ENCODE results near the gene BLOC1S1. TPM values are rescaled to one million over a fixed set of nuclear protein-coding genes. Genes with fewer than 3 reads are reported as not detected.

BLOC1S1 gene
- total and polyA plus RNA-seq, 9 of the 15 experiments (the other 6 are each of a cell fraction or from before 2014, with no cell fraction given): 75.2 to 161 (median 98.8) TPM

- Histone ChIP-seq H3K79me2 (ENCODE audit: control insufficient read depth, insufficient read depth, low read length) (no peaks in the 10 kb centered on the region), H3K4me2 (ENCODE audit: insufficient read depth, low read length) (no peak overlapping the region), H3K9ac (ENCODE audit: insufficient read depth in 1 of 2, low read depth in 2 of 2, low read length in 2 of 2) (no peak overlapping the region), H3K27ac (ENCODE audit: extremely low read depth, low read depth, low read length) (no peak overlapping the region), H3K4me1 (replicated peaks in 1 of 2; ENCODE audit: control insufficient read depth in 2 of 2, insufficient read depth in 2 of 2, low read length in 2 of 2) (no peaks in the 10 kb centered on the region), H3K9me1 (ENCODE audit: control insufficient read depth, insufficient read depth, low read length) (no peaks in the 10 kb centered on the region), H3K36me3 (ENCODE audit: control insufficient read depth, insufficient read depth, low read length) (no peaks in the 10 kb centered on the region), H3K4me3 (no peak overlapping the region), H2AFZ (ENCODE audit: low read depth, low read length) (no peak overlapping the region), H3K9me3 (replicated peaks; ENCODE audit: control insufficient read depth, insufficient read depth, low read depth, low read length) (no peaks in the 10 kb centered on the region), H3K27me3 (ENCODE audit: control insufficient read depth in 2 of 2, insufficient read depth in 2 of 2, low read length in 2 of 2) (peaks cover 40 to 51% of the 10 kb centered on the region in 2 experiments), H4K20me1 (replicated peaks; ENCODE audit: control insufficient read depth, insufficient read depth, low read length) (no peaks in the 10 kb centered on the region)
- no peak for DNase-seq (ENCODE audit: extremely low read depth in 1 of 4, low spot score in 3 of 4)
- TF ChIP-seq TAF15 (IDR thresholded peaks at IDR 0.05; ENCODE audit: low read depth, low read length) (no peak), EGR1 (conservative IDR thresholded peaks at IDR 0.05) (peak; percentile 34; the same call in 1 of the 2 replicates)
- intact Hi-C loops (cut with micrococcal nuclease): no loop called here
- BruUV-seq (replicated peaks): no TSS peak
- ATAC-seq: no peak
- POLR2A ChIA-PET: no interaction called here
- in situ Hi-C loops (cut with MboI): no loop called here
- CTCF ChIA-PET (ENCODE audit: low intra/inter-chr PET ratio): no interaction called here
- FAIRE-seq: no peak
Observed at GRCh38 chr12:55687746-55688145, 28.1 kb upstream of the BLOC1S1 start.

- CTCF ChIA-PET (ENCODE audit: low intra/inter-chr PET ratio): interaction anchor here (0.6 kb wide), 1 partner anchor 543 kb away, joined by 3 read pairs; no protein-coding TSS in a partner anchor
- H3K4me1 ChIP-seq (replicated peaks in 1 of 2; ENCODE audit: control insufficient read depth in 2 of 2, insufficient read depth in 2 of 2, low read length in 2 of 2): no peaks in the 10 kb centered on the region
- H3K27ac ChIP-seq (ENCODE audit: extremely low read depth, low read depth, low read length): no peak overlapping the region
- 16% methylated on average over 15 of the region's 16 CpGs for WGBS (ENCODE audit: insufficient coverage, low coverage, missing lambda C conversion rate)
- in situ Hi-C loops (cut with MboI) (no loop called here), intact Hi-C loops (cut with micrococcal nuclease) (no loop called here)
- H3K27me3 ChIP-seq (ENCODE audit: control insufficient read depth in 2 of 2, insufficient read depth in 2 of 2, low read length in 2 of 2): peaks cover 34 to 49% of the 10 kb centered on the region in 2 experiments
- no peaks in the 10 kb centered on the region for H3K79me2 ChIP-seq (ENCODE audit: control insufficient read depth, insufficient read depth, low read length)
- no peak for ATAC-seq
- H3K9me1 ChIP-seq (ENCODE audit: control insufficient read depth, insufficient read depth, low read length): no peaks in the 10 kb centered on the region
- no peaks in the 10 kb centered on the region; the same call in 1 of the 2 replicates for H4K20me1 ChIP-seq (replicated peaks; ENCODE audit: control insufficient read depth, insufficient read depth, low read length)
- no peak overlapping the region for H3K4me3 ChIP-seq
- no peak for FAIRE-seq
- POLR2A ChIA-PET: interaction anchor here (0.6 to 1.0 kb wide), 2 partner anchors 10 to 115 kb away, joined by 4 to 6 read pairs; no protein-coding TSS in a partner anchor
- H3K9me3 ChIP-seq (replicated peaks; ENCODE audit: control insufficient read depth, insufficient read depth, low read depth, low read length): no peaks in the 10 kb centered on the region
- no peaks in the 10 kb centered on the region for H3K36me3 ChIP-seq (ENCODE audit: control insufficient read depth, insufficient read depth, low read length)
- no peak overlapping the region for H2AFZ ChIP-seq (ENCODE audit: low read depth, low read length)
- H3K9ac ChIP-seq (ENCODE audit: insufficient read depth in 1 of 2, low read depth in 2 of 2, low read length in 2 of 2): no peak overlapping the region
- no peak overlapping the region for H3K4me2 ChIP-seq (ENCODE audit: insufficient read depth, low read length)
- no peak for DNase-seq (ENCODE audit: extremely low read depth in 1 of 4, low spot score in 3 of 4)
- BruUV-seq (replicated peaks): no TSS peak
- TF ChIP-seq HES1 (IDR thresholded peaks at IDR 0.05; ENCODE audit: low read depth) (no peak), SREBF1 (IDR thresholded peaks at IDR 0.05; ENCODE audit: borderline replicate concordance, low read depth, low read length) (no peak), XRCC3 (IDR thresholded peaks at IDR 0.05) (no peak), POLR2AphosphoS2 (IDR thresholded peaks at IDR 0.05; ENCODE audit: low read length) (no peak), ELF4 (CRISPR knock-in tag; IDR thresholded peaks at IDR 0.05) (no peak), GMEB1 (CRISPR knock-in tag; IDR thresholded peaks at IDR 0.05) (no peak)
Observed at GRCh38 chr12:55688716-55689655, 26.9 kb upstream of the BLOC1S1 start.
